Kidney epithelial cell (primary cell): Measurements from ENCODE around the gene TMEM218. TPM values are rescaled to one million over a fixed set of nuclear protein-coding genes. Genes with fewer than 3 reads are reported as not detected.
A peak's percentile ranks its signal among the peaks of the same experiment; 100 is the strongest.

ENCODE experiments used
- DNase-seq: peaks from one replicate; pipeline ENCODE4 v3.0.0-alpha.2; 2010; ENCODE audit warnings: low read depth
- H3K27me3 ChIP-seq: 2 replicates; pipeline ENCODE4 v1.6.0; 2011; ENCODE audit warnings: low read length; ENCODE audit not compliant: control insufficient read depth, insufficient read depth
- H3K36me3 ChIP-seq: 2 replicates; pipeline ENCODE4 v1.5.1; 2011; ENCODE audit warnings: low read length; ENCODE audit not compliant: control insufficient read depth, insufficient read depth
- H3K4me3 ChIP-seq: 2 replicates; pipeline ENCODE4 v1.5.1; 2011; ENCODE audit warnings: low read depth, mild to moderate bottlenecking, control low read depth, low read length
- total RNA-seq: library from RNA; depleted of rRNA; stranded (reverse); fragments of >200 nt; gene quantifications from 2 replicates; pipeline ENCODE4 v1.2.3, GENCODE V29; 2015
- TF ChIP-seq, protein P1 (sequence below): IDR thresholded peaks from 2 replicates; pipeline ENCODE4 v1.5.1; 2011; ENCODE audit warnings: mild to moderate bottlenecking, moderate library complexity, low read length, control low read depth, inconsistent platforms; ENCODE audit not compliant: insufficient read depth, poor library complexity, severe bottlenecking

The TMEM218 gene
- total RNA-seq, 1 donor from 2014 or later = 19.6 TPM

DNA sequence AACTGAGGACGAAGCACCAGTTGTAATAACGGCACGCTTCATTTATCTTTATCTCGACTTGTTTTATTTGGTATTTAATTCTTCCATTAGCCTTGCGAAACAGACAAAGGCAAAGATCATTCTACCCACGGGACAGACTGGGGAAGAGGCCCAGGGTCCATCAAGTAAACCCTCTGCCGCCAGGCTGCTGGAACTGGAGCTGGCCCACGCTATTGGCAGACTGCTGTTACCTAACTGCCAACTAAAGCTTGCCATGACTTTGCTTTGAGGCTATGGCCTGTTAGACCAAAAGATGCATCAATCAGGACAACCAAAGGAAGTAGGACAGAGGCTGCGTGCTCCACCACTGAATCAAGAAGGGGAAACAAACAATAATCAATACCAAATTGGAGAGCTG lies 780 bp upstream of the TMEM218 start:
- peak overlapping the region; percentile 34 for H3K4me3 ChIP-seq

DNA sequence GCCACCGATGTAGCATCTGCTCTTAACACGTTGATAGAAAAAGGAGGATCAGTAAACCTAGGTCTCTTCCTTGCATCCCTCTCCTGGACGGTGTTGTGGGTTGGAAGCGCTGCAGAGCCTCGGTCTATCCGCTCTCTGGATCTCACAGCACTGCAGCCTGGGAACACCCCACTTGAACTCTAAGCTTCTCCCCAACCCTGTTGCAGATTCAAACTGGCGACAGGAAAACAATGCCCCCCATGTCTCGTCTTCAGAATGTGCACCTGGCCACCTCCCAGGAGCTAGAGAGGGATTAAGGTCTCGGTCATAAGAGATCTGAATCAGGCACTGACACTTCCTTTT lies 454 bp downstream of the TMEM218 start:
- H3K4me3 ChIP-seq = peak overlapping the region; percentile 82
- TF ChIP-seq, protein P1, sequence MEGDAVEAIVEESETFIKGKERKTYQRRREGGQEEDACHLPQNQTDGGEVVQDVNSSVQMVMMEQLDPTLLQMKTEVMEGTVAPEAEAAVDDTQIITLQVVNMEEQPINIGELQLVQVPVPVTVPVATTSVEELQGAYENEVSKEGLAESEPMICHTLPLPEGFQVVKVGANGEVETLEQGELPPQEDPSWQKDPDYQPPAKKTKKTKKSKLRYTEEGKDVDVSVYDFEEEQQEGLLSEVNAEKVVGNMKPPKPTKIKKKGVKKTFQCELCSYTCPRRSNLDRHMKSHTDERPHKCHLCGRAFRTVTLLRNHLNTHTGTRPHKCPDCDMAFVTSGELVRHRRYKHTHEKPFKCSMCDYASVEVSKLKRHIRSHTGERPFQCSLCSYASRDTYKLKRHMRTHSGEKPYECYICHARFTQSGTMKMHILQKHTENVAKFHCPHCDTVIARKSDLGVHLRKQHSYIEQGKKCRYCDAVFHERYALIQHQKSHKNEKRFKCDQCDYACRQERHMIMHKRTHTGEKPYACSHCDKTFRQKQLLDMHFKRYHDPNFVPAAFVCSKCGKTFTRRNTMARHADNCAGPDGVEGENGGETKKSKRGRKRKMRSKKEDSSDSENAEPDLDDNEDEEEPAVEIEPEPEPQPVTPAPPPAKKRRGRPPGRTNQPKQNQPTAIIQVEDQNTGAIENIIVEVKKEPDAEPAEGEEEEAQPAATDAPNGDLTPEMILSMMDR = no peak
- no peak for DNase-seq

More for the DNA sequence above, 780 bp upstream of the TMEM218 start:
- no peak for DNase-seq
- TF ChIP-seq, protein P1 = no peak
- Histone ChIP-seq H3K27me3 (no peaks in the 10 kb centered on the region), H3K36me3 (no peaks in the 10 kb centered on the region)

DNA sequence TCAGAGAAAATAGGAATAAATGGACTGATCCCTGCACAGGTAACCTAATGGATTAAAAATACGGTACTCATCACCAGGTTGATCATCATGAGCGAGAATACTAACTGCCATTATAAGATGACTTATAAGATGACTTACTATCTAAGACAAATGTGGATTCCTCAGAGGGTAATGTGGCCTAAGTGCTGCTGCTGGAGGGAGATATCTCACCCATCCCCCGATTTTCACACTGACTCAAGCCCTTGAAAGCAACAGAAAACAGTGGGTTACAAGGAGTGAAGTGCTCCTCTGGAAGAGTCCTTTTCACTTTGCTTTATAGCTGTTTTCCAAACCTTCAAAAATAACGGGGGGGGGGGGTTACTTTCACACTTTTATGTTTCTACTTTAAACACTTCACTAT lies 920 bp downstream of the TMEM218 start:
- Histone ChIP-seq H3K27me3 (no peaks in the 10 kb centered on the region), H3K4me3 (peak overlapping the region; percentile 82), H3K36me3 (no peaks in the 10 kb centered on the region)
- no peak for DNase-seq
- TF ChIP-seq, protein P1 = no peak

More for the DNA sequence above, 454 bp downstream of the TMEM218 start:
- Histone ChIP-seq H3K36me3 (no peaks in the 10 kb centered on the region), H3K27me3 (no peaks in the 10 kb centered on the region)

DNA sequence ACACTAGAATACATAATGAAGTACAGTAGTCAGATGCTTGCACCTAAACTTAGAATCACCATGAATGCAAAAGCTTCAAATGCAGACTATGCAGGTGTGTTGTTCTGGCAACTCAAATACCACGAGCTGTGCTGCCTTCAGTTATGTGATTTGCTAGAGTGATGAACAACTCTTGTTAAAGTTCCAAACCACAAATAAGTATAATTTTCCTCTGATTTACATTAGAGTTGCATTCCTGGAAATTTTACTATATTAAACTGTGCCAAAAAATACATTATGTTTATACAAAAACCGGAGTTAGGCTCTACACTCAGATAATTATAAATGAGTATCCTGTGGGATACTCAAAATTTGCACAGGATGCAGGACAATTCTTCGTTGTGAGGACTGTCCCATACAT lies 3.0 kb downstream of the TMEM218 start:
- Histone ChIP-seq H3K27me3 (no peaks in the 10 kb centered on the region), H3K4me3 (no peak overlapping the region), H3K36me3 (no peaks in the 10 kb centered on the region)
- TF ChIP-seq, protein P1 = no peak
- no peak for DNase-seq

DNA sequence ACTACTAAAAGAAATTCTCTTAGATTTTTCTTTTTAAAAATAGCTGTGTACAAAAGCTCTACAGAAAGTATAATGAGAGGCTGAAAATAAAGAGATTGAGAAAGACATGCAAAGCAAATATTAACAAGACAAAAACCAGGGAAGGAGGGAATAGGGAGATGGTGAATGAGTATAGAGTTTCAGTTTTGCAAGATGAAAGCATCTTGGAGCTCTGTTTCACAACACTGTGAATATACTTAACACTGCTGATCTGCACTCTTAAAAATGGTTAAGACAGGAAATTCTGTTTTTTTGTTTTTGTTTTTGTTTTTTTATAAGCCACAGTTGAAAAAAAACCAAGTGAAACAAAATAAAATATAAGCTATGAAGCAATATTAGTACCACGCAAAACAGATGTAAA lies 5.5 kb downstream of the TMEM218 start:
- Histone ChIP-seq H3K27me3 (no peaks in the 10 kb centered on the region), H3K4me3 (no peak overlapping the region), H3K36me3 (no peaks in the 10 kb centered on the region)
- DNase-seq = no peak
- TF ChIP-seq, protein P1 = no peak

DNA sequence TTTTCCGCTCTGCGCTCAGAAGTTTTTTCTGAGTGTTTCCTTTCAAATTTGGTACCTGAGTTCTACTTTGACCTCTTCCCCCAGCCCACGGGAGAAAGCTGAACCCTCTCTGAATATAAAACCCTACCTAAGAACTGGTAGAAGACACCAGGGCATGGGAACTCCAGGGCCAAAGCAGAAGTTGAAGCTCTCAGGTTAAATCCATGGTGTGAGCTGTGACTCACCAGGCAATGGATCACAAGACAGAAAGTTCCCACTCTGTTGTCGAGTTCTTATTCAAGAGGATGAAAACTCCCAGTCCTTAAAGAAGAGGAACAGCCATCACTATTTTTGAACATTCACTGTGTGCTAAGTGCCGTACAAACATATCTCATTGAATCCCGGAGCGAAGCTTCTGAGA lies 8.9 kb downstream of the TMEM218 start:
- TF ChIP-seq, protein P1 = no peak
- H3K36me3 ChIP-seq = no peaks in the 10 kb centered on the region
- no peaks in the 10 kb centered on the region for H3K27me3 ChIP-seq
- no peak for DNase-seq
- H3K4me3 ChIP-seq = no peak overlapping the region
